ENCODE data around the gene CEP170B. TPM values are rescaled to one million over a fixed set of nuclear protein-coding genes. Genes with fewer than 3 reads are reported as not detected.
"Not testable (repeated sequence)": the region's sequence is repeated elsewhere in the genome, so short reads cannot be mapped to it uniquely, and the experiment has no call there.

The CEP170B gene
- total RNA-seq, 2 donors from 2014 or later, result 6.1 to 7.9 TPM

- DNase-seq, result no peak
- no peak for ATAC-seq (replicated peaks in 1 of 2)
- H3K4me3 Mint-ChIP-seq, result peak overlapping the region; percentile 70 to 79
- peaks cover 6 to 7% of the 10 kb centered on the region in 2 donors for H3K9me3 Mint-ChIP-seq
- H3K27ac Mint-ChIP-seq, result no peak overlapping the region
- H3K27me3 Mint-ChIP-seq (ENCODE audit: low read depth), result peaks cover 20% of the 10 kb centered on the region
- H3K4me1 Mint-ChIP-seq (ENCODE audit: low read depth), result peaks cover 15% of the 10 kb centered on the region
- H3K36me3 Mint-ChIP-seq (ENCODE audit: insufficient read depth in 2 of 2), result peaks cover 5 to 8% of the 10 kb centered on the region in 2 donors
These were observed 38.2 kb upstream of the CEP170B start for GRCh38 chr14:104826861-104827176.

GRCh38 chr14:104827177-104828055 is 37.7 kb upstream of the CEP170B start:
- Mint-ChIP-seq H3K27ac (no peak overlapping the region), H3K27me3 (ENCODE audit: low read depth) (peaks cover 20% of the 10 kb centered on the region), H3K36me3 (ENCODE audit: insufficient read depth in 2 of 2) (peaks cover 5 to 8% of the 10 kb centered on the region in 2 donors), H3K9me3 (peaks cover 6 to 7% of the 10 kb centered on the region in 2 donors), H3K4me3 (peak overlapping the region; percentile 70 to 79), H3K4me1 (ENCODE audit: low read depth) (peaks cover 15% of the 10 kb centered on the region)
- peak; percentile 72 to 81 for ATAC-seq (replicated peaks in 1 of 2)
- peak; percentile 60 to 78 for DNase-seq

- H3K4me3 Mint-ChIP-seq, result no peak overlapping the region
- ATAC-seq (replicated peaks in 1 of 2), result no peak
- no peaks in the 10 kb centered on the region for H3K9me3 Mint-ChIP-seq
- peaks cover 10% of the 10 kb centered on the region for H3K4me1 Mint-ChIP-seq (ENCODE audit: low read depth)
- no peak overlapping the region for H3K27ac Mint-ChIP-seq
- no peak for DNase-seq
- peaks cover under 1% of the 10 kb centered on the region for H3K27me3 Mint-ChIP-seq (ENCODE audit: low read depth)
- H3K36me3 Mint-ChIP-seq (ENCODE audit: insufficient read depth in 2 of 2), result no peaks in the 10 kb centered on the region
These were observed 34.3 kb upstream of the CEP170B start for GRCh38 chr14:104830781-104831180.

GRCh38 chr14:104836171-104836935 is 28.7 kb upstream of the CEP170B start:
- not testable (repeated sequence) for H3K27me3 Mint-ChIP-seq (ENCODE audit: low read depth); H3K9me3 Mint-ChIP-seq; DNase-seq; H3K27ac Mint-ChIP-seq; H3K4me1 Mint-ChIP-seq (ENCODE audit: low read depth); ATAC-seq (replicated peaks in 1 of 2); H3K4me3 Mint-ChIP-seq; H3K36me3 Mint-ChIP-seq (ENCODE audit: insufficient read depth in 2 of 2)

GRCh38 chr14:104841730-104842129 is 23.3 kb upstream of the CEP170B start:
- Mint-ChIP-seq H3K9me3 (no peaks in the 10 kb centered on the region), H3K27me3 (ENCODE audit: low read depth) (peaks cover 49% of the 10 kb centered on the region), H3K4me1 (ENCODE audit: low read depth) (peaks cover 5% of the 10 kb centered on the region), H3K4me3 (no peak overlapping the region), H3K27ac (no peak overlapping the region), H3K36me3 (ENCODE audit: insufficient read depth in 2 of 2) (no peaks in the 10 kb centered on the region)
- ATAC-seq (replicated peaks in 1 of 2) (no peak), DNase-seq (no peak)

- no peak for DNase-seq
- Mint-ChIP-seq H3K4me1 (ENCODE audit: low read depth) (peaks cover 5% of the 10 kb centered on the region), H3K27ac (no peak overlapping the region), H3K4me3 (no peak overlapping the region), H3K9me3 (no peaks in the 10 kb centered on the region), H3K27me3 (ENCODE audit: low read depth) (peaks cover 52% of the 10 kb centered on the region), H3K36me3 (ENCODE audit: insufficient read depth in 2 of 2) (no peaks in the 10 kb centered on the region)
- no peak for ATAC-seq (replicated peaks in 1 of 2)
These were observed 22.1 kb upstream of the CEP170B start for GRCh38 chr14:104843006-104843405.

- ATAC-seq (replicated peaks in 1 of 2), result peak in 1 of 2 donors; percentile 48
- Mint-ChIP-seq H3K36me3 (ENCODE audit: insufficient read depth in 2 of 2) (no peaks in the 10 kb centered on the region), H3K27me3 (ENCODE audit: low read depth) (peaks cover 52% of the 10 kb centered on the region), H3K4me3 (peak overlapping the region; percentile 71 to 90), H3K9me3 (no peaks in the 10 kb centered on the region), H3K4me1 (ENCODE audit: low read depth) (peaks cover 5% of the 10 kb centered on the region), H3K27ac (no peak overlapping the region)
- no peak for DNase-seq
These were observed 21.4 kb upstream of the CEP170B start for GRCh38 chr14:104843442-104844305.

GRCh38 chr14:104844306-104845032 is 20.6 kb upstream of the CEP170B start:
- H3K27ac Mint-ChIP-seq, result peak overlapping the region; percentile 15
- no peaks in the 10 kb centered on the region for H3K36me3 Mint-ChIP-seq (ENCODE audit: insufficient read depth in 2 of 2)
- H3K4me3 Mint-ChIP-seq, result peak overlapping the region; percentile 71 to 90
- peaks cover 52% of the 10 kb centered on the region for H3K27me3 Mint-ChIP-seq (ENCODE audit: low read depth)
- DNase-seq (no peak), ATAC-seq (replicated peaks in 1 of 2) (no peak)
- H3K4me1 Mint-ChIP-seq (ENCODE audit: low read depth), result peaks cover 5% of the 10 kb centered on the region
- H3K9me3 Mint-ChIP-seq, result no peaks in the 10 kb centered on the region

- Mint-ChIP-seq H3K27me3 (ENCODE audit: low read depth) (peaks cover 52% of the 10 kb centered on the region), H3K9me3 (no peaks in the 10 kb centered on the region), H3K36me3 (ENCODE audit: insufficient read depth in 2 of 2) (no peaks in the 10 kb centered on the region), H3K4me3 (no peak overlapping the region), H3K27ac (no peak overlapping the region), H3K4me1 (ENCODE audit: low read depth) (peaks cover 5% of the 10 kb centered on the region)
- DNase-seq, result no peak
- ATAC-seq (replicated peaks in 1 of 2), result no peak
These were observed 19.9 kb upstream of the CEP170B start for GRCh38 chr14:104845033-104845666.

GRCh38 chr14:104845834-104846441 is 19.1 kb upstream of the CEP170B start:
- DNase-seq (no peak), ATAC-seq (replicated peaks in 1 of 2) (no peak)
- H3K27ac Mint-ChIP-seq, result no peak overlapping the region
- H3K4me1 Mint-ChIP-seq (ENCODE audit: low read depth), result peaks cover 5% of the 10 kb centered on the region
- H3K9me3 Mint-ChIP-seq, result no peaks in the 10 kb centered on the region
- no peak overlapping the region for H3K4me3 Mint-ChIP-seq
- H3K27me3 Mint-ChIP-seq (ENCODE audit: low read depth), result peaks cover 52% of the 10 kb centered on the region
- H3K36me3 Mint-ChIP-seq (ENCODE audit: insufficient read depth in 2 of 2), result no peaks in the 10 kb centered on the region

- no peak overlapping the region for H3K4me3 Mint-ChIP-seq
- no peaks in the 10 kb centered on the region for H3K36me3 Mint-ChIP-seq (ENCODE audit: insufficient read depth in 2 of 2)
- no peaks in the 10 kb centered on the region for H3K9me3 Mint-ChIP-seq
- DNase-seq (no peak), ATAC-seq (replicated peaks in 1 of 2) (no peak)
- H3K27ac Mint-ChIP-seq, result no peak overlapping the region
- peaks cover 12% of the 10 kb centered on the region for H3K27me3 Mint-ChIP-seq (ENCODE audit: low read depth)
- H3K4me1 Mint-ChIP-seq (ENCODE audit: low read depth), result no peaks in the 10 kb centered on the region
These were observed 12.8 kb upstream of the CEP170B start for GRCh38 chr14:104852280-104852663.

Data from activated T-cell treated with anti-CD3 and anti-CD28 coated beads, Interleukin-2, amount 50 U/mL, for 72 hours (primary cell).